ENCODE measurements around the gene SLC38A7. TPM values are rescaled to one million over a fixed set of nuclear protein-coding genes. Genes with fewer than 3 reads are reported as not detected.

SLC38A7 gene
- total and polyA plus RNA-seq, 2 experiments from 2014 or later: 13.9 to 27.8 TPM

- peaks cover 34% of the 10 kb centered on the region for H3K36me3 Mint-ChIP-seq (ENCODE audit: low read depth)
- Histone ChIP-seq H3K79me2 (replicated peaks; ENCODE audit: insufficient read depth) (peaks cover 69% of the 10 kb centered on the region), H3K4me2 (no peak overlapping the region), H3K4me3 (no peak overlapping the region), H3K27me3 (ENCODE audit: insufficient read depth) (no peaks in the 10 kb centered on the region), H3K27ac (ENCODE audit: low read depth) (0 out of 2 replicates have a peak overlapping the region, but pooled peaks have one; percentile 62), H2AFZ (no peak overlapping the region), H4K20me1 (replicated peaks; ENCODE audit: insufficient read depth) (peaks cover 33% of the 10 kb centered on the region), H3K36me3 (ENCODE audit: insufficient read depth) (peaks cover 14% of the 10 kb centered on the region; the same call in 1 of the 2 replicates), H3K9me2 (ENCODE audit: insufficient read depth) (no peaks in the 10 kb centered on the region), H3K4me1 (ENCODE audit: insufficient read depth) (no peaks in the 10 kb centered on the region), H3F3A (replicated peaks; ENCODE audit: low read depth) (no peaks in the 10 kb centered on the region)
- peaks cover 3% of the 10 kb centered on the region; the same call in 2 of the 3 replicates for H3K4me1 Mint-ChIP-seq
- H3K27ac Mint-ChIP-seq: no peak overlapping the region
- TF ChIP-seq NANOG (IDR thresholded peaks at IDR 0.05; ENCODE audit: borderline replicate concordance) (no peak), POLR2AphosphoS5 (IDR thresholded peaks at IDR 0.05; ENCODE audit: low read depth) (no peak), ZNF331 (CRISPR knock-in tag; IDR thresholded peaks at IDR 0.05; ENCODE audit: low read depth) (no peak), JUNB (IDR thresholded peaks at IDR 0.05; ENCODE audit: unreplicated experiment) (no peak), EZH2 (IDR thresholded peaks at IDR 0.05; ENCODE audit: low read depth, unreplicated experiment) (no peak), ZNF114 (CRISPR knock-in tag; IDR thresholded peaks at IDR 0.05) (no peak), STAT1 (IDR thresholded peaks at IDR 0.05; ENCODE audit: unreplicated experiment) (no peak), EZH2phosphoT487 (IDR thresholded peaks at IDR 0.05; ENCODE audit: unreplicated experiment) (no peak), CREB1 (CRISPR knock-in tag; IDR thresholded peaks at IDR 0.05; ENCODE audit: low read depth) (no peak)
- TF ChIP-seq, protein P1, sequence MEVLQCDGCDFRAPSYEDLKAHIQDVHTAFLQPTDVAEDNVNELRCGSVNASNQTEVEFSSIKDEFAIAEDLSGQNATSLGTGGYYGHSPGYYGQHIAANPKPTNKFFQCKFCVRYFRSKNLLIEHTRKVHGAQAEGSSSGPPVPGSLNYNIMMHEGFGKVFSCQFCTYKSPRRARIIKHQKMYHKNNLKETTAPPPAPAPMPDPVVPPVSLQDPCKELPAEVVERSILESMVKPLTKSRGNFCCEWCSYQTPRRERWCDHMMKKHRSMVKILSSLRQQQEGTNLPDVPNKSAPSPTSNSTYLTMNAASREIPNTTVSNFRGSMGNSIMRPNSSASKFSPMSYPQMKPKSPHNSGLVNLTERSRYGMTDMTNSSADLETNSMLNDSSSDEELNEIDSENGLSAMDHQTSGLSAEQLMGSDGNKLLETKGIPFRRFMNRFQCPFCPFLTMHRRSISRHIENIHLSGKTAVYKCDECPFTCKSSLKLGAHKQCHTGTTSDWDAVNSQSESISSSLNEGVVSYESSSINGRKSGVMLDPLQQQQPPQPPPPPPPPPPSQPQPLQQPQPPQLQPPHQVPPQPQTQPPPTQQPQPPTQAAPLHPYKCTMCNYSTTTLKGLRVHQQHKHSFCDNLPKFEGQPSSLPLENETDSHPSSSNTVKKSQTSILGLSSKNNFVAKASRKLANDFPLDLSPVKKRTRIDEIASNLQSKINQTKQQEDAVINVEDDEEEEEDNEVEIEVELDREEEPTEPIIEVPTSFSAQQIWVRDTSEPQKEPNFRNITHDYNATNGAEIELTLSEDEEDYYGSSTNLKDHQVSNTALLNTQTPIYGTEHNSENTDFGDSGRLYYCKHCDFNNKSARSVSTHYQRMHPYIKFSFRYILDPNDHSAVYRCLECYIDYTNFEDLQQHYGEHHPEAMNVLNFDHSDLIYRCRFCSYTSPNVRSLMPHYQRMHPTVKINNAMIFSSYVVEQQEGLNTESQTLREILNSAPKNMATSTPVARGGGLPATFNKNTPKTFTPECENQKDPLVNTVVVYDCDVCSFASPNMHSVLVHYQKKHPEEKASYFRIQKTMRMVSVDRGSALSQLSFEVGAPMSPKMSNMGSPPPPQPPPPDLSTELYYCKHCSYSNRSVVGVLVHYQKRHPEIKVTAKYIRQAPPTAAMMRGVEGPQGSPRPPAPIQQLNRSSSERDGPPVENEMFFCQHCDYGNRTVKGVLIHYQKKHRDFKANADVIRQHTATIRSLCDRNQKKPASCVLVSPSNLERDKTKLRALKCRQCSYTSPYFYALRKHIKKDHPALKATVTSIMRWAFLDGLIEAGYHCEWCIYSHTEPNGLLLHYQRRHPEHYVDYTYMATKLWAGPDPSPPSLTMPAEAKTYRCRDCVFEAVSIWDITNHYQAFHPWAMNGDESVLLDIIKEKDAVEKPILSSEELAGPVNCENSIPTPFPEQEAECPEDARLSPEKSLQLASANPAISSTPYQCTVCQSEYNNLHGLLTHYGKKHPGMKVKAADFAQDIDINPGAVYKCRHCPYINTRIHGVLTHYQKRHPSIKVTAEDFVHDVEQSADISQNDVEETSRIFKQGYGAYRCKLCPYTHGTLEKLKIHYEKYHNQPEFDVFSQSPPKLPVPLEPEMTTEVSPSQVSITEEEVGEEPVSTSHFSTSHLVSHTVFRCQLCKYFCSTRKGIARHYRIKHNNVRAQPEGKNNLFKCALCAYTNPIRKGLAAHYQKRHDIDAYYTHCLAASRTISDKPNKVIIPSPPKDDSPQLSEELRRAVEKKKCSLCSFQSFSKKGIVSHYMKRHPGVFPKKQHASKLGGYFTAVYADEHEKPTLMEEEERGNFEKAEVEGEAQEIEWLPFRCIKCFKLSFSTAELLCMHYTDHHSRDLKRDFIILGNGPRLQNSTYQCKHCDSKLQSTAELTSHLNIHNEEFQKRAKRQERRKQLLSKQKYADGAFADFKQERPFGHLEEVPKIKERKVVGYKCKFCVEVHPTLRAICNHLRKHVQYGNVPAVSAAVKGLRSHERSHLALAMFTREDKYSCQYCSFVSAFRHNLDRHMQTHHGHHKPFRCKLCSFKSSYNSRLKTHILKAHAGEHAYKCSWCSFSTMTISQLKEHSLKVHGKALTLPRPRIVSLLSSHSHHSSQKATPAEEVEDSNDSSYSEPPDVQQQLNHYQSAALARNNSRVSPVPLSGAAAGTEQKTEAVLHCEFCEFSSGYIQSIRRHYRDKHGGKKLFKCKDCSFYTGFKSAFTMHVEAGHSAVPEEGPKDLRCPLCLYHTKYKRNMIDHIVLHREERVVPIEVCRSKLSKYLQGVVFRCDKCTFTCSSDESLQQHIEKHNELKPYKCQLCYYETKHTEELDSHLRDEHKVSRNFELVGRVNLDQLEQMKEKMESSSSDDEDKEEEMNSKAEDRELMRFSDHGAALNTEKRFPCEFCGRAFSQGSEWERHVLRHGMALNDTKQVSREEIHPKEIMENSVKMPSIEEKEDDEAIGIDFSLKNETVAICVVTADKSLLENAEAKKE (CRISPR knock-in tag; IDR thresholded peaks at IDR 0.05): no peak
- TF ChIP-seq, protein P2, sequence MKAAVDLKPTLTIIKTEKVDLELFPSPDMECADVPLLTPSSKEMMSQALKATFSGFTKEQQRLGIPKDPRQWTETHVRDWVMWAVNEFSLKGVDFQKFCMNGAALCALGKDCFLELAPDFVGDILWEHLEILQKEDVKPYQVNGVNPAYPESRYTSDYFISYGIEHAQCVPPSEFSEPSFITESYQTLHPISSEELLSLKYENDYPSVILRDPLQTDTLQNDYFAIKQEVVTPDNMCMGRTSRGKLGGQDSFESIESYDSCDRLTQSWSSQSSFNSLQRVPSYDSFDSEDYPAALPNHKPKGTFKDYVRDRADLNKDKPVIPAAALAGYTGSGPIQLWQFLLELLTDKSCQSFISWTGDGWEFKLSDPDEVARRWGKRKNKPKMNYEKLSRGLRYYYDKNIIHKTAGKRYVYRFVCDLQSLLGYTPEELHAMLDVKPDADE (IDR thresholded peaks at IDR 0.05): no peak
- TF ChIP-seq, protein P3, sequence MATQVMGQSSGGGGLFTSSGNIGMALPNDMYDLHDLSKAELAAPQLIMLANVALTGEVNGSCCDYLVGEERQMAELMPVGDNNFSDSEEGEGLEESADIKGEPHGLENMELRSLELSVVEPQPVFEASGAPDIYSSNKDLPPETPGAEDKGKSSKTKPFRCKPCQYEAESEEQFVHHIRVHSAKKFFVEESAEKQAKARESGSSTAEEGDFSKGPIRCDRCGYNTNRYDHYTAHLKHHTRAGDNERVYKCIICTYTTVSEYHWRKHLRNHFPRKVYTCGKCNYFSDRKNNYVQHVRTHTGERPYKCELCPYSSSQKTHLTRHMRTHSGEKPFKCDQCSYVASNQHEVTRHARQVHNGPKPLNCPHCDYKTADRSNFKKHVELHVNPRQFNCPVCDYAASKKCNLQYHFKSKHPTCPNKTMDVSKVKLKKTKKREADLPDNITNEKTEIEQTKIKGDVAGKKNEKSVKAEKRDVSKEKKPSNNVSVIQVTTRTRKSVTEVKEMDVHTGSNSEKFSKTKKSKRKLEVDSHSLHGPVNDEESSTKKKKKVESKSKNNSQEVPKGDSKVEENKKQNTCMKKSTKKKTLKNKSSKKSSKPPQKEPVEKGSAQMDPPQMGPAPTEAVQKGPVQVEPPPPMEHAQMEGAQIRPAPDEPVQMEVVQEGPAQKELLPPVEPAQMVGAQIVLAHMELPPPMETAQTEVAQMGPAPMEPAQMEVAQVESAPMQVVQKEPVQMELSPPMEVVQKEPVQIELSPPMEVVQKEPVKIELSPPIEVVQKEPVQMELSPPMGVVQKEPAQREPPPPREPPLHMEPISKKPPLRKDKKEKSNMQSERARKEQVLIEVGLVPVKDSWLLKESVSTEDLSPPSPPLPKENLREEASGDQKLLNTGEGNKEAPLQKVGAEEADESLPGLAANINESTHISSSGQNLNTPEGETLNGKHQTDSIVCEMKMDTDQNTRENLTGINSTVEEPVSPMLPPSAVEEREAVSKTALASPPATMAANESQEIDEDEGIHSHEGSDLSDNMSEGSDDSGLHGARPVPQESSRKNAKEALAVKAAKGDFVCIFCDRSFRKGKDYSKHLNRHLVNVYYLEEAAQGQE (IDR thresholded peaks at IDR 0.05; ENCODE audit: unreplicated experiment): no peak
- TF ChIP-seq, protein P4, sequence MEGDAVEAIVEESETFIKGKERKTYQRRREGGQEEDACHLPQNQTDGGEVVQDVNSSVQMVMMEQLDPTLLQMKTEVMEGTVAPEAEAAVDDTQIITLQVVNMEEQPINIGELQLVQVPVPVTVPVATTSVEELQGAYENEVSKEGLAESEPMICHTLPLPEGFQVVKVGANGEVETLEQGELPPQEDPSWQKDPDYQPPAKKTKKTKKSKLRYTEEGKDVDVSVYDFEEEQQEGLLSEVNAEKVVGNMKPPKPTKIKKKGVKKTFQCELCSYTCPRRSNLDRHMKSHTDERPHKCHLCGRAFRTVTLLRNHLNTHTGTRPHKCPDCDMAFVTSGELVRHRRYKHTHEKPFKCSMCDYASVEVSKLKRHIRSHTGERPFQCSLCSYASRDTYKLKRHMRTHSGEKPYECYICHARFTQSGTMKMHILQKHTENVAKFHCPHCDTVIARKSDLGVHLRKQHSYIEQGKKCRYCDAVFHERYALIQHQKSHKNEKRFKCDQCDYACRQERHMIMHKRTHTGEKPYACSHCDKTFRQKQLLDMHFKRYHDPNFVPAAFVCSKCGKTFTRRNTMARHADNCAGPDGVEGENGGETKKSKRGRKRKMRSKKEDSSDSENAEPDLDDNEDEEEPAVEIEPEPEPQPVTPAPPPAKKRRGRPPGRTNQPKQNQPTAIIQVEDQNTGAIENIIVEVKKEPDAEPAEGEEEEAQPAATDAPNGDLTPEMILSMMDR (conservative IDR thresholded peaks at IDR 0.05; ENCODE audit: low read depth in 2 of 2): no peak
- H3K4me3 Mint-ChIP-seq: no peak overlapping the region
- peaks cover 1% of the 10 kb centered on the region for H3K27me3 Mint-ChIP-seq (ENCODE audit: insufficient read depth, low read depth, poor library complexity)
- DNase-seq (ENCODE audit: low spot score) (no peak), ATAC-seq (no peak)
- H3K9me3 Mint-ChIP-seq: no peaks in the 10 kb centered on the region
These were observed 42.6 kb upstream of the SLC38A7 start for GRCh38 chr16:58727028-58727781.
